ENCODE measurements around the gene RUVBL1.

DNA sequence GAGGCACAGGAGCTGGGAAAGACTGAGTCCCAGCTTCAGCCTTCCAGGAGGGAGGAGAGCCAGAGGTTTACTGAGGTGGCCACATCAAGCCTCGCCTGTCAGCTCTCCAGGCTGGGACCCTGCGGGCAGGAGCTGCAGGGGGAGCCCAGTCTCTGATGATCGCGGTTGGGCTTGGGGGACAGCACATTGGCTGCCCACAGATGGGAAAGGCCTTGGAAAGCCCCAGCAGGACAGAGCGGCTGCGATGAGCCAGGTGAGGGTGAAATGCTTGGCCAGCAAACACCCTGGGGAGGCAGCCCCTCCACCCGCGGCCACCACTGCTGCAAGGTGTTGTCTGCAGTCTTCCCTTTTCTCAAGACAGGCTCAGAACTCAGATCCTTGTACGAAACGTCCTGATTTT, 40.2 kb downstream of the RUVBL1 start:
- TF ChIP-seq, protein P1, sequence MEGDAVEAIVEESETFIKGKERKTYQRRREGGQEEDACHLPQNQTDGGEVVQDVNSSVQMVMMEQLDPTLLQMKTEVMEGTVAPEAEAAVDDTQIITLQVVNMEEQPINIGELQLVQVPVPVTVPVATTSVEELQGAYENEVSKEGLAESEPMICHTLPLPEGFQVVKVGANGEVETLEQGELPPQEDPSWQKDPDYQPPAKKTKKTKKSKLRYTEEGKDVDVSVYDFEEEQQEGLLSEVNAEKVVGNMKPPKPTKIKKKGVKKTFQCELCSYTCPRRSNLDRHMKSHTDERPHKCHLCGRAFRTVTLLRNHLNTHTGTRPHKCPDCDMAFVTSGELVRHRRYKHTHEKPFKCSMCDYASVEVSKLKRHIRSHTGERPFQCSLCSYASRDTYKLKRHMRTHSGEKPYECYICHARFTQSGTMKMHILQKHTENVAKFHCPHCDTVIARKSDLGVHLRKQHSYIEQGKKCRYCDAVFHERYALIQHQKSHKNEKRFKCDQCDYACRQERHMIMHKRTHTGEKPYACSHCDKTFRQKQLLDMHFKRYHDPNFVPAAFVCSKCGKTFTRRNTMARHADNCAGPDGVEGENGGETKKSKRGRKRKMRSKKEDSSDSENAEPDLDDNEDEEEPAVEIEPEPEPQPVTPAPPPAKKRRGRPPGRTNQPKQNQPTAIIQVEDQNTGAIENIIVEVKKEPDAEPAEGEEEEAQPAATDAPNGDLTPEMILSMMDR (IDR thresholded peaks at IDR 0.05; ENCODE audit: low read depth, low read length, missing input control): no peak
- no peak for TF ChIP-seq JUND (IDR thresholded peaks at IDR 0.05)
- no peak for TF ChIP-seq ZBTB33 (IDR thresholded peaks at IDR 0.05)
- TF ChIP-seq YY1 (IDR thresholded peaks at IDR 0.05): no peak
- no peak for TF ChIP-seq MAX (IDR thresholded peaks at IDR 0.05)
- TF ChIP-seq SP1 (IDR thresholded peaks at IDR 0.05): no peak
- TF ChIP-seq GABPA (IDR thresholded peaks at IDR 0.05 in 1 of 2, conservative IDR thresholded peaks at IDR 0.05 in 1 of 2): no peak
- no peak for TF ChIP-seq REST (IDR thresholded peaks at IDR 0.05)
- TF ChIP-seq RAD21 (IDR thresholded peaks at IDR 0.05): no peak
- TF ChIP-seq HNF4G (IDR thresholded peaks at IDR 0.05): no peak
- no peak for TF ChIP-seq EGR1 (IDR thresholded peaks at IDR 0.05; ENCODE audit: low read depth in 2 of 2)
- no peak for TF ChIP-seq TAF1 (conservative IDR thresholded peaks at IDR 0.05)
- TF ChIP-seq, protein P2, sequence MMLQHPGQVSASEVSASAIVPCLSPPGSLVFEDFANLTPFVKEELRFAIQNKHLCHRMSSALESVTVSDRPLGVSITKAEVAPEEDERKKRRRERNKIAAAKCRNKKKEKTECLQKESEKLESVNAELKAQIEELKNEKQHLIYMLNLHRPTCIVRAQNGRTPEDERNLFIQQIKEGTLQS (IDR thresholded peaks at IDR 0.05): no peak
- no peak for TF ChIP-seq FOXA1 (IDR thresholded peaks at IDR 0.05)

Measured in liver (tissue), 3 donors.